WERI-Rb-1 (cell line): ENCODE data around the gene MUC5AC.

Source experiments
- DNase-seq: peaks from one replicate; pipeline ENCODE4 v3.0.0-alpha.2; 2020
- H3K27ac ChIP-seq: fragments of 250-450 bp; sonication (Bioruptor Pico); 2 replicates; pipeline ENCODE4 v1.5.1; 2020; ENCODE audit warnings: mild to moderate bottlenecking, moderate library complexity
- H3K27me3 ChIP-seq: fragments of 250-450 bp; sonication (Bioruptor Pico); 2 replicates; pipeline ENCODE4 v1.5.1; 2021; ENCODE audit warnings: mild to moderate bottlenecking, low read depth, moderate library complexity; ENCODE audit not compliant: insufficient read depth, severe bottlenecking
- H3K36me3 ChIP-seq: fragments of 250-450 bp; sonication (Bioruptor Pico); 2 replicates; pipeline ENCODE4 v1.5.1; 2020; ENCODE audit warnings: mild to moderate bottlenecking, moderate library complexity
- H3K4me3 ChIP-seq: 2 replicates; pipeline ENCODE4 v1.5.1; 2011; ENCODE audit warnings: low read depth, mild to moderate bottlenecking, control low read depth, low read length
- H3K9me3 ChIP-seq: fragments of 250-450 bp; sonication (Bioruptor Pico); 2 replicates; pipeline ENCODE4 v1.5.1; 2021; ENCODE audit warnings: mild to moderate bottlenecking, moderate library complexity; ENCODE audit not compliant: severe bottlenecking
- TF ChIP-seq, protein P1 (sequence below): IDR thresholded peaks from 2 replicates; pipeline ENCODE4 v1.5.1; 2011; ENCODE audit warnings: low read depth, mild to moderate bottlenecking, control low read depth, inconsistent platforms, low read length

MUC5AC gene, protein sequence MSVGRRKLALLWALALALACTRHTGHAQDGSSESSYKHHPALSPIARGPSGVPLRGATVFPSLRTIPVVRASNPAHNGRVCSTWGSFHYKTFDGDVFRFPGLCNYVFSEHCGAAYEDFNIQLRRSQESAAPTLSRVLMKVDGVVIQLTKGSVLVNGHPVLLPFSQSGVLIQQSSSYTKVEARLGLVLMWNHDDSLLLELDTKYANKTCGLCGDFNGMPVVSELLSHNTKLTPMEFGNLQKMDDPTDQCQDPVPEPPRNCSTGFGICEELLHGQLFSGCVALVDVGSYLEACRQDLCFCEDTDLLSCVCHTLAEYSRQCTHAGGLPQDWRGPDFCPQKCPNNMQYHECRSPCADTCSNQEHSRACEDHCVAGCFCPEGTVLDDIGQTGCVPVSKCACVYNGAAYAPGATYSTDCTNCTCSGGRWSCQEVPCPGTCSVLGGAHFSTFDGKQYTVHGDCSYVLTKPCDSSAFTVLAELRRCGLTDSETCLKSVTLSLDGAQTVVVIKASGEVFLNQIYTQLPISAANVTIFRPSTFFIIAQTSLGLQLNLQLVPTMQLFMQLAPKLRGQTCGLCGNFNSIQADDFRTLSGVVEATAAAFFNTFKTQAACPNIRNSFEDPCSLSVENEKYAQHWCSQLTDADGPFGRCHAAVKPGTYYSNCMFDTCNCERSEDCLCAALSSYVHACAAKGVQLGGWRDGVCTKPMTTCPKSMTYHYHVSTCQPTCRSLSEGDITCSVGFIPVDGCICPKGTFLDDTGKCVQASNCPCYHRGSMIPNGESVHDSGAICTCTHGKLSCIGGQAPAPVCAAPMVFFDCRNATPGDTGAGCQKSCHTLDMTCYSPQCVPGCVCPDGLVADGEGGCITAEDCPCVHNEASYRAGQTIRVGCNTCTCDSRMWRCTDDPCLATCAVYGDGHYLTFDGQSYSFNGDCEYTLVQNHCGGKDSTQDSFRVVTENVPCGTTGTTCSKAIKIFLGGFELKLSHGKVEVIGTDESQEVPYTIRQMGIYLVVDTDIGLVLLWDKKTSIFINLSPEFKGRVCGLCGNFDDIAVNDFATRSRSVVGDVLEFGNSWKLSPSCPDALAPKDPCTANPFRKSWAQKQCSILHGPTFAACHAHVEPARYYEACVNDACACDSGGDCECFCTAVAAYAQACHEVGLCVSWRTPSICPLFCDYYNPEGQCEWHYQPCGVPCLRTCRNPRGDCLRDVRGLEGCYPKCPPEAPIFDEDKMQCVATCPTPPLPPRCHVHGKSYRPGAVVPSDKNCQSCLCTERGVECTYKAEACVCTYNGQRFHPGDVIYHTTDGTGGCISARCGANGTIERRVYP (N-terminal part only)

DNA sequence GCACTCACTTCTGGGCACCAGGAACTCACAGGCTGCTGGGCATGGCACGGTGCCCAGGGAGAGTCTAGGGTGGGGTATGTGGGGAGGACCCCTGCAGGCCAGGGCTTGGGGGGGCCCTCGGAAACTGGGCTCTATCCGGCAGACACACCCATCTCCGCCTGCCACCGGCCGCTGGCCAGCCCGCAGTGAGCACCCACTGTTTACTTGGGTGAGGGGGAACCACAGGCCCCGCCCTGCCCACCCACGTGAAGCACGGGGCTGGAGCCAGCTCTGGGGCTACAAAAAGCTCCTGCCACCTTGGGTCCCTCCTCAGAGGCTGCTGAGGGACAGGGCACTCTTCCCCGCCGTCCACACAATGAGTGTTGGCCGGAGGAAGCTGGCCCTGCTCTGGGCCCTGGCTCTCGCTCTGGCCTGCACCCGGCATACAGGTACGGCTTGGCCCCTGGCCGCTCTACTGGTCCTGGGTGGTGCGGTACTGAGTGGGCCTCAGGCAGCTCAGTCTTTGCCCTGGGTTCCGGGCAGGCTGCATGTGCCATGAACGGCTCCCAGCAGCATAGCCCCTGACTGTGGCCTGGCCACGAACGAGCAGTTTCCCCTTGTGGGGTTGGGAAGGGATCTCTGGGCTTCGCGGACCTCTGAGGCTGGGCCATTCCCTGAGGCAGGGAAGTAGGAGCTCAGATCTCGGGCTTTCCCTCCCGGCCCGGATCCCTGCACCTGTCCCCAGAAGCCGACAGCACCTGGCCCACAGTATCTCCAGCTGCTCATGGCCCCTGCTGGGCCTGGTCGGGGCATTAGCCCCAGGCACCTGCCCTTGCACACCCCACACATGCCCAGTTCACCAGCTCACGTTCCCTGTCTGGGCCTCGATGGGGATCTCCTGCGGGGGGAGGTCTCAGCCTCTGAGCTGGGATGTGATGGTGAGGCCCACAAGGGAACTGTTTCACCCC lies at the start of gene MUC5AC:
Gene MUC5AC (plus strand): TSS at position 309 of the 947 bp plus-strand sequence. CDS start 47 bp downstream, at position 356.
- no peaks in the 10 kb centered on the region for H3K36me3 ChIP-seq
- TF ChIP-seq, protein P1, sequence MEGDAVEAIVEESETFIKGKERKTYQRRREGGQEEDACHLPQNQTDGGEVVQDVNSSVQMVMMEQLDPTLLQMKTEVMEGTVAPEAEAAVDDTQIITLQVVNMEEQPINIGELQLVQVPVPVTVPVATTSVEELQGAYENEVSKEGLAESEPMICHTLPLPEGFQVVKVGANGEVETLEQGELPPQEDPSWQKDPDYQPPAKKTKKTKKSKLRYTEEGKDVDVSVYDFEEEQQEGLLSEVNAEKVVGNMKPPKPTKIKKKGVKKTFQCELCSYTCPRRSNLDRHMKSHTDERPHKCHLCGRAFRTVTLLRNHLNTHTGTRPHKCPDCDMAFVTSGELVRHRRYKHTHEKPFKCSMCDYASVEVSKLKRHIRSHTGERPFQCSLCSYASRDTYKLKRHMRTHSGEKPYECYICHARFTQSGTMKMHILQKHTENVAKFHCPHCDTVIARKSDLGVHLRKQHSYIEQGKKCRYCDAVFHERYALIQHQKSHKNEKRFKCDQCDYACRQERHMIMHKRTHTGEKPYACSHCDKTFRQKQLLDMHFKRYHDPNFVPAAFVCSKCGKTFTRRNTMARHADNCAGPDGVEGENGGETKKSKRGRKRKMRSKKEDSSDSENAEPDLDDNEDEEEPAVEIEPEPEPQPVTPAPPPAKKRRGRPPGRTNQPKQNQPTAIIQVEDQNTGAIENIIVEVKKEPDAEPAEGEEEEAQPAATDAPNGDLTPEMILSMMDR, result no peak
- H3K27ac ChIP-seq, result no peak within 1 kb of the TSS
- H3K9me3 ChIP-seq, result peaks cover 4% of the 10 kb centered on the region
- H3K4me3 ChIP-seq, result no peak within 1 kb of the TSS
- DNase-seq, result no peak
- H3K27me3 ChIP-seq, result no peaks in the 10 kb centered on the region

DNA sequence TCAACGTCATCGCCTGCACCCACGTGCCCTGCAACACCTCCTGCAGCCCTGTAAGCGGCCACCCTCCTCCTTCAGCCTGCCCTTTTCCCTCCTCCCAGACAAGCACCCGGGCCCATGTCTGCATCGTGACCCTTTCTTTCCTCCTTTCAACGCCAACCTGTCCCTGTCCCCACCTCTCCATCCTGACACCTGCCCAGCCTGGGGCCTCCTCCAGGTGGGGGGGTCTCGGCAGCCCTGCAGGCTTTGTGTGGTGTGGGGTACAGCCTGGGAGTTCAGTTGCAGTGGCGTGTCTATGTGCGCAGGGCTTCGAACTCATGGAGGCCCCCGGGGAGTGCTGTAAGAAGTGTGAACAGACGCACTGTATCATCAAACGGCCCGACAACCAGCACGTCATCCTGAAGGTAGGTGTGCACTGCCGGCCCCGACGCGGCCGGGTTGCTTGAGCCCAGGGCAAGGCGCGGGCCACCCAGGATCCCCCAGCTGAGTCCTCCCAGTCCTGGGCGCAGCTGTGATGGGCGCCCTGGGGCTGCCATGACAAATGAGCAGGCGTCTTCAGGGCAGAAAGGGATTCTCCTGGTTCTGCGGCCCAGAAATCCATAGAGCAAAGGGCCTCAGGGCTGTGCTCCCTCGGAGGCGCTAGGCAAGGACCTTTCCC lies 49.4 kb upstream of the MUC5AC start:
- Histone ChIP-seq H3K4me3 (no peak overlapping the region), H3K27ac (no peak overlapping the region), H3K9me3 (no peaks in the 10 kb centered on the region), H3K36me3 (no peaks in the 10 kb centered on the region), H3K27me3 (no peaks in the 10 kb centered on the region)
- no peak for DNase-seq
- TF ChIP-seq, protein P1, result no peak

DNA sequence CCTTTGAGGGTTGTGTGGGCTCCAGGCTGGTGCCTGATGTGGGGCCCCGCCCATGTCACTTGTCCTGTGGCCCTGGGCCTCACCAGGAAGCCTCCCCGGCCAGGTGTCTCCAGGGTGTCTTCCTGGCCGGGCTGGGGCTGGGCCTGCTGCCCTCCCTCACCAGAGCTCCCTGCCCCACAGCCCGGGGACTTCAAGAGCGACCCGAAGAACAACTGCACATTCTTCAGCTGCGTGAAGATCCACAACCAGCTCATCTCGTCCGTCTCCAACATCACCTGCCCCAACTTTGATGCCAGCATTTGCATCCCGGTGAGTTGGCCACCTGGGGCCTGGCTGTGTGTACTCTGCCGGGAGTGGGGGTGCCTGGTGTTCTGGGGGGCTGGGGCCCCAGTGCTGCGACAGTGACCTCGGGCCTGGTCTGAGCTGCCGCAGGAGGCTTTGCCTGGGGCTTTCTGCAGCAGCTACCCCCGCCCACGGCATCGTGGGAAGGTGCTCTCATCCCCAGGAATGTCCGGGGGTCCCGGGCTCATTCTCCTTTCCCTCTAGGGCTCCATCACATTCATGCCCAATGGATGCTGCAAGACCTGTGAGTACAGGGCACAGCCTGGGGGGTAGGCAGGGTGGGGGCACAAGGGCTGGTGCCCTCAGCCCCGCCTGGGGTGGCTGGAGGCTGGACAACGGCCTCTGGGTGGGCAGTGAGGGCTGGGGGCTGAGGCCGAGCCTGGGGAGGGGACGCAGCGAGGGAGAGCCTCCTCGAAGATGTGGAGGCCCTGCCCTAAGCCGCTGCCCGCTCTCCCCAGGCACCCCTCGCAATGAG lies 48.4 kb upstream of the MUC5AC start:
- Histone ChIP-seq H3K27ac (no peak overlapping the region), H3K9me3 (no peaks in the 10 kb centered on the region), H3K4me3 (no peak overlapping the region), H3K27me3 (no peaks in the 10 kb centered on the region), H3K36me3 (no peaks in the 10 kb centered on the region)
- TF ChIP-seq, protein P1, result no peak
- no peak for DNase-seq

DNA sequence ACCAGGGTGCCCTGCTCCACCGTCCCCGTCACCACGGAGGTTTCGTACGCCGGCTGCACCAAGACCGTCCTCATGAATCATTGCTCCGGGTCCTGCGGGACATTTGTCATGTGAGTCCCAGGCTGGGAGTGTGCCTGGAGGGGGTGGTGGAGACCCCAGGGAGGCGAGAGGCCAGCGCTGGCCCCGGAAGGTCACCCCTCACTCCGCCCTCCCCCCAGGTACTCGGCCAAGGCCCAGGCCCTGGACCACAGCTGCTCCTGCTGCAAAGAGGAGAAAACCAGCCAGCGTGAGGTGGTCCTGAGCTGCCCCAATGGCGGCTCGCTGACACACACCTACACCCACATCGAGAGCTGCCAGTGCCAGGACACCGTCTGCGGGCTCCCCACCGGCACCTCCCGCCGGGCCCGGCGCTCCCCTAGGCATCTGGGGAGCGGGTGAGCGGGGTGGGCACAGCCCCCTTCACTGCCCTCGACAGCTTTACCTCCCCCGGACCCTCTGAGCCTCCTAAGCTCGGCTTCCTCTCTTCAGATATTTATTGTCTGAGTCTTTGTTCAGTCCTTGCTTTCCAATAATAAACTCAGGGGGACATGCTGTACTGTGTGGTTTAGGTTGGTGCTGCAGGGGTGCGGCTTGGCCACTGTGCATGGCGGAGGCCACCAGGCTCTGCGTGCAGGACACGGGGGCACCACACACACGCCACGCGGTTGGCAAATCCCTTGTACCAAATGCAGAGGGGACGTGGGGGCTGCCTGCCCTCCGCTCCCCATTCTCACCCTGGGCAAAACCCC lies 47.6 kb upstream of the MUC5AC start:
- H3K4me3 ChIP-seq, result no peak overlapping the region
- TF ChIP-seq, protein P1, result no peak
- no peak for DNase-seq

More for the DNA sequence above, 47.6 kb upstream of the MUC5AC start:
- H3K9me3 ChIP-seq, result no peaks in the 10 kb centered on the region
- no peaks in the 10 kb centered on the region for H3K27me3 ChIP-seq
- H3K36me3 ChIP-seq, result no peaks in the 10 kb centered on the region
- no peak overlapping the region for H3K27ac ChIP-seq
